ENCODE results near the gene ABHD3.

- no peak for TF ChIP-seq CTCF (IDR thresholded peaks at IDR 0.05 in 8 of 11, conservative IDR thresholded peaks at IDR 0.05 in 3 of 11)
- no peak for TF ChIP-seq POLR2AphosphoS5 (IDR thresholded peaks at IDR 0.05)
- no peak for TF ChIP-seq POLR2A (IDR thresholded peaks at IDR 0.05)
Measured at GRCh38 chr18:21660078-21660477, 44.5 kb downstream of the ABHD3 start.

All from spleen (tissue), 7 donors.